HG03108 (cell line): ENCODE data around the gene LECT2.

Experiments
- ATAC-seq: cut with Tn5 transposase; IDR thresholded peaks from one replicate; pipeline ENCODE4 v1.9.1; 2021; ENCODE audit warnings: moderate library complexity; ENCODE audit not compliant: unreplicated experiment

The LECT2 gene

DNA sequence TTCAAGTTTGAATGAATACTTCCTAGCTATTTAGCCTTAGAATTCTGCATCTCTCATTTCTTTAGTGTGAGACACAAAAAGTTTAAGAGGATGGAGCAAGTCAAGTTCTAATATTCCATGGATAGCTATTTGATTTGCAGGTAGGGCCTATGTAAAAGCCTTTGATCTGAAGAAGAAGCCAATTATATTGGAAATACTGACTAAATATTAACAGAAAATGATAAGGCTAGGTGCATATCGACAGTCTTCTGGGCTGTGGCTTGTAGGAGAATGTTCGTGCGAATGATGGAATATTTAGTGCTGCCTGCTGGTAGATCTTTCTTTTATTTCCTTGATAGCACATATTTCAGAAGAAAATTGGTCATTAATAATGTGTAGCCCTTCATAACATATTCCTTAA, at the start of gene LECT2:
LECT2 (minus strand) TSS at position 85 of the 400 bp plus-strand sequence. CDS start 150 bp downstream, outside the sequence.
- no peak for ATAC-seq

DNA sequence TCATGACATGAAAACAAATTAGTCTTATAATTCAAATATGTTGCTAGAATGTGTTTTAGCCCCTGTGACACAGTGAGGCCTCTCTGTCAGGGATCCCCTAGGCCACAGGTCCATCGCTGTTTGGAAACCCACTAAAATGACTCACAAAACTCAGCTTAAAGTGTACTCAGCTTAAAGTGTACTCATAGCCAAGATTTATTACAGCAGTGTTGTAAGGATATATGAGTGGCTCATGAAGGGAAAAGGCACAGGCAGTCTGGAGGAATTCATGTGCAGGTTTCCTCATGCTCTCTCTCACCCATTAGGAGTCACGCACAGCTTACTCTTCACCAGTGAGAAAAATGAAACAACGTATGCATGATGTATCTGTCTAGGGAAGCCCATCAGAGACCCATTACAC, 49.7 kb upstream of the LECT2 start:
- ATAC-seq, result no peak

DNA sequence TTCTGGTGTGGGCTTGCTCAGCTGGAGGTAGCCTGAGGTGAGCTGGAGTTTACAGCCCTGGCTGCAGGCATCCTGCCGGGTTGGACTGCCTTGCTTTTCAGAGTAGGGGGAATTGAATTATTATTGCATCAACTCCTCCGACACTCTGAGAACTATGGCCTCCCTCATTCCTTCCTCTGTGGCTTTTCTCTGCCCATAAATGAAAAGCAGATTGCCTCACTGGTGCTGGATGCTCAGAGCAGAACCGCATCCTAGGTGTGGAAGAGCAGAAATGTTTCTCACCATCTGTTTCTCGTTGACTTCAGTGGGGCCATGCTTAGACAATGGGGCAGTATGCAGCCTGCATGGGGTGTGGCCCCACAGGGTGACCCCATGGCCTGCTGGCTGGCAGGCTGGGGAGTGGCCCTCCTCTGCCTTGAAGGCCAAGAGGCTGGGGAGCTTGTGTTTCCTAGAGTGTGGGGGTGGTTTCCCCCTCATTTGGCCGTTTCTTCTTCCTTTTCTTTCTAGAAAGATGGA, 46.7 kb upstream of the LECT2 start:
- no peak for ATAC-seq

DNA sequence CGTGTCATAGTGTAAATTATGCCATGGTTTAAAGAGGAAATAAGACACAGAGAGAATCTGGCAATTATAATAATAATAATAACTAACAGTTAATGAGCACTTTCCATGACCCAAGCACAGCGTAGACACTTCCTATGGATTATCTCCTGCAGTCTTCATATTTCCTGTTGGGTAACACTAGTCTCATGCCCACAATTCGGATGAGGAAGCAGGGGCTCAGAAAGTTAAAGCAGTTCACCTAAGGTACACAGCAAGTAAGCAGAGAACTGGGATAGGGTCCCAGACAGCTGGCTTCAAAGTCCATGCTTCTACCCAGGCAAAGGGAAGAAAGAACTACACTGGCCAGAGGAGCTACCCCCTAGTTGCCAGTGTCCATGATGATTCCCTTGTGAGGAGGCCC, 46.1 kb upstream of the LECT2 start:
- no peak for ATAC-seq

DNA sequence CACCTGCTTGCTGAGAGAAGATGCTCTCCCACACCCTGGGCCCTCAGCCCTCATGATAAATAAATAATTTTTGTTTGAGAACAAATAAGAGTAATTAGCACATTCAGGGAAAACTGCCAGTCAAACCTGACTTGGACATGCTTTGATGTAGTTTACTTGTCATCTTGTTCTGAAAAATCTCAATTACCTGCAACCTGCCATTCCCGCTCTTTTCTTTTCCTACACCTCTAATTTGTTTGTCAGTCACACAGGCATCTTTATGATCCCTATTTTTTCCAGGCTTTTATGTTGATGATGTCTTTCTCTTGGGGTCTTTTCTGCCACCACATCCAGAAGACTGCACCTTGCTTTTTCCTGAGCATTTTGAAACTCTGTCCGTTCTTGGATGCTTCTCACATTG, 45.4 kb upstream of the LECT2 start:
- ATAC-seq, result no peak

DNA sequence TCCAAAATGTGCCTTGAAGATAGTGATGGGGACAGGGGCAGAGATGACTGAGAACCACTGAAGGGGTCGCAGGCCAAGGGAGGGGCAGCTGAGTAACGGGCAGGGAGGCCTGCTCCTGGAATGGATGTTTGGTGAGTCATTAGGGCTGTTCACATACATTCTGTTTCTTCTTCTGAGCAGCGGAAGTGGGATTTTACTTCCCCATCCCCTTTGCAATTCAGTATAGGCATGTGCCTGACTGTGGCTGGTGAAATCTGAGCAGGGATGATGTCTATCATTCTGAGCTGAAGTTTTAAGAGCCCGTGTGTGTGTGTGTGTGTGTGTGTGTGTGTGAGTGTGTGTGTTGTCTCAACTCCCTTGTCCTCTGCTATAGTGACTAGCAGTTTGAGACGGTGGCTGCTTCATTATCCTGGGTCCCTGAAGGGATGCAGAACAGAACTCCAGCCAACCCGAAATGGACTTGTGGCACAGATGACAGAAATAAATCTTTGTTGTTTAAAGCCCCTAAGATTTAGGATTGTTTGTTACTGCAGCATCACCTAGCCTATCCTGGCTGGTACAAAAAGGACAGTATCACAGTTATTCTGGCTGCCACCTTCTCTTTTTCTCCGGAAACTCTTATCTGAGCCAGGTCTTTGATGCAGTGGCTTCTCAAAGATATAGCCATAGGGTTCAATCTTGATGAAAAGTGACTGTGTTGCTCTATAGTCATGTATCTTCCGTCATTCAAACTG, 44.8 kb upstream of the LECT2 start:
- no peak for ATAC-seq

DNA sequence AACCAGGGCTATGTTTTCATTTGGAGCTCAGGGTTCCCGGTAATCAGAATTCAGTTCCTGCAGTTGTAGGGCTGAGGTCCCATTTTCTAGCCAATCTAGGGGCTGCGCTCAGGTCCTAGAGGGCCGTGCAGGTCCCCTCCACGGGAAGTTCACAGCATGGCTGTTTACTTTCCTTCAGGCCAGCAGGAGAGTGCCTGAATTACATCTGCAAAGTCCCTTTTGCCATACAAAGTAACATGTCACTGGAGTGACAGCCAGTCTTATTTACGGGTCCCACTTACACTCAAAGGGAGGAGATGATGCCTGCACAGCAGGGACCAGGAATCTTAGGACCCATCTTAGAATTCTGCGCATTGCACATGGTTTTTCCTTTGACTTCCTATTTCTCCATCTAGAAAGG, 44.1 kb upstream of the LECT2 start:
- no peak for ATAC-seq

DNA sequence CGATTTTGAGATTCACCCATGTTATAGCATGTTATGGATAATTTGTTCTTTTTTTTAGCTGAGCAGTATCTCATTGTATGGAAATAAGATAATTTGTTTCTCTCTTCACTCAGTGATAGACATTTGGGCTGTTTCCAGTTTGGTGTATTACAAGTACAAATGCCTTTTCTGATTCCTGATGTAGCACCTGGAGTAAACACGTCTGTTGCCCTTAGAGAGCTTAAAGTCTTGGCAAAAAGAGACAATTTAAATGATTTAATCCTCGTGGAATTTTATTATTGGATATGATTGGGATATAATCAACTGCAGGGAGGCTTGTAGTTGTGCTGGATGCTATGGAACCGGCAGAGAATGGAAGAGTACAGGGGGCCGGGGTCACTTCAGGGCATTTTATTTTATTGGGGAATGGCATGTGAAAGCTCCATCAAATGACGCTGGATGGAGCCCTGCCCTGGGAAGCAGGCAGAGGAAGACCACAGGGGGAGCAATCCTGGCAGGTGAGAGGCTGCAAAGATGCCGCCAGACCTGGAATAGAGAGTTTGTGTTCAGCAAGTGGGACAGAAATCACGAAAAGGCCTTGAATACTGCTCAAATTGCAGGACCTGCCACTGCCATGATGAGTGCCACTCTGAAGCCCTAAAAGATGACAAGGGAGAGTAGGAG, 43.0 kb upstream of the LECT2 start:
- ATAC-seq, result no peak

DNA sequence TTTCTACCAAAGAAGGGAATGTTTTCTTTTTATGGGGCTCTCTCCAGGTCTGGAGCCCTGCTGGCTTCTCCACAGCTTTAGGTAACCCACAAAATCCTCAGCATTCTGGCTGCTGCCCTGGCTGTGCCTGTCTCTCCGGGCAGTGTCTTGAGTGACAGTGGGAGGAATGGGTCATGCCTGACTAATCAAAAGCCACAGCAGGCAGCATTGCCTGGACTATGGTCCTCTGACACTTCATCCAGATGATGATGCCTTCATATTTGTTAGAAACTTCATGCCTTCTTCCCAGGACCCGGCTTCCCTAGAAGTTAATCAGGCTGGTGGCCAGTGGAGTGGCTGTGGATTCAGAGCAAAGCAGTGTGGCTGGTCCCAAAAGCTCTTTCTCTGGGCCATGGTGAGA, 41.8 kb upstream of the LECT2 start:
- ATAC-seq, result no peak

DNA sequence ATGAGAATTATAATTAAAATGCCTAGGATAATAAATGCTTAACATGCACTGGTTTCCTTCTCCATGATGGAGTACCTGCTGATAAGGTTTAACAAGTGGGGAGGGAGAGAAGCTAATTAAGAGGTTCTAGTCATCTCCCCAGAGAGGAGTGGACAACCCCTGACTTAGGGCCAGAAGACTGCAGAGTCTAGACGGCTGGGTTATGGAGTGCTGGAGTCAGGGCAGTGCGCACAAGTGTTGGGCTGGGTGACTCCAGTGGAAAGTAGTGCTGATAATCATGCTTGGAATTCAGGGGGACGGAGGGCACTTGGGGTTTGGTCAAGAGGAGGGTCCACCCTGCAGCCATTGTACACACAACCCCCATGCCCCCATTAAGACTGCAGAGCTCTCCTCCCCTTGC, 41.2 kb upstream of the LECT2 start:
- ATAC-seq, result no peak

DNA sequence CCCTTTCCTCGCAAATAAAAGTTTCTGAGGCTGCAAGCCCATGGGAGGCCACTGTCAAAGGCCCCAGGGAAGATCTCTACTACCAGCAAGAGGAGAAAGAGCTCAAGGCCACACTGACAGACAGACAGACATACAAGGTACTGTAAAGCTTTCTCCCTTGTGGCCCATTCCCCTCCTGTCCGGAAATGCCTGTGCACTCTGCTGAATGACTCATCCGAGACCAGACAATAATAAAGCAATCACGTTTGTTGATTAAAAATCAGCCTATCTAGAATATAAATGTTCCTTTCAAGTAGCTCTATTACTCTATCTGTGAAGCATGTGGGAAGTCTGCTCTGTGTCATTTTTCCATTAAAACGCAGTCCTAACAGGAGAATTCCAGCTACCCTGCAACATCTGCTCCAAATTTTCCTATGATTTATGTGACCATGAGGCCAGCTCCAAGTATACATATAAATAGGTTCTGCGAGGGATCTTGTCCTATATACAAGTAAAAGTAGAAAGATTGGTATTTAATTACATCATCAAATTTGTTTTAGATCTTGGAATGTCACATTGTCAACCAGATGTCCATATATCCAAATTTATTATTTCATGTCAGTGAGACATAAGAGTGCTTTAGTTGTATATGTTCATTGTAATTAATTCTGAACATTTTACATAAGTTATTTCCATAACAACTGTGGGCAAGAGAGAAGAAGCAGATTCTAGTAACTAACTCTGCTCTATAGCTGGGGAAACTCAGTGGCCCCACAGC, 39.3 kb upstream of the LECT2 start:
- ATAC-seq, result no peak

DNA sequence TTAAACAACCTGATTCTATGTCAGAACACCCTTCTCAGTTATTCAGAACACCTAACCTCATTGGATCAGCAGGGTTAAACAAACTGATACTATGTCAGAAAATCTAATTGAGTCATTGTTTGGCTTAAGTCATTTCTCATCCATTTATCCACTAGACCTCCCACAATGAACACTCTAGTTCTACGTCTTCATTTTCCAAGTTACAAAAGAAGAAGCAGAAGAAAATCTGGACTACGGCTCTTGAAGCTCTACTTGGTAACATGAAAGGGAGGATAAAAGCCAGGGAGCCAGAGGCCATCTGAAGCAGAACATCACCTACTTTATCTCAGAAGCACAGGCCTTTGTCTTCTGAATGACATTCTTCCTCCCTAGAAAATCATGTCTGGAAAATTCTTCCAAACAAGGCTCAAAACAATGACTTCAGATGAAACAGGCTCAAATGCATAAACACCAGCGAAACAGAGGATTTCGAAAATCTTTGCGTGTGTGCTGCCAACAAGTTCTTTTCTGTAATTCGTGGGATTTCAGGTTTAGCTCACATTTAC, 38.6 kb upstream of the LECT2 start:
- no peak for ATAC-seq

DNA sequence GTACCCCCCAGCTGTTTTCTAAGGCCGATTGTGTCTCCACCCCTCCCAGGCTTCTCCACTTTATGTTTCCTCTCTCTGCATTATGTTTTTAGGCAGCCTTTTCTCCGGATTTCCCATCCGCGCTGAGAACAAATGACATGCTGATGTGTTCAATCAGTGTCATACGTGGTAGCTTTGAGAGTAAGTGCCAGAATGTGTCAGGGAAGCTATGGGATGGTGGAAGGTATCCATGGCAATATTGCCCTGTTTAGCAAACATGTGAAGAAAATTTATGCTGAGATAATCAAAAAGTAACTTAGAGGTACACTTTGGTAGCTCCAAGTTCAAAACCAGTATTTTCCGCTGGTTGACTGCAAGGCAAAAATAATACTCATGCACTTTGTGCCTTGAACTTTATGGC, 36.6 kb upstream of the LECT2 start:
- no peak for ATAC-seq

DNA sequence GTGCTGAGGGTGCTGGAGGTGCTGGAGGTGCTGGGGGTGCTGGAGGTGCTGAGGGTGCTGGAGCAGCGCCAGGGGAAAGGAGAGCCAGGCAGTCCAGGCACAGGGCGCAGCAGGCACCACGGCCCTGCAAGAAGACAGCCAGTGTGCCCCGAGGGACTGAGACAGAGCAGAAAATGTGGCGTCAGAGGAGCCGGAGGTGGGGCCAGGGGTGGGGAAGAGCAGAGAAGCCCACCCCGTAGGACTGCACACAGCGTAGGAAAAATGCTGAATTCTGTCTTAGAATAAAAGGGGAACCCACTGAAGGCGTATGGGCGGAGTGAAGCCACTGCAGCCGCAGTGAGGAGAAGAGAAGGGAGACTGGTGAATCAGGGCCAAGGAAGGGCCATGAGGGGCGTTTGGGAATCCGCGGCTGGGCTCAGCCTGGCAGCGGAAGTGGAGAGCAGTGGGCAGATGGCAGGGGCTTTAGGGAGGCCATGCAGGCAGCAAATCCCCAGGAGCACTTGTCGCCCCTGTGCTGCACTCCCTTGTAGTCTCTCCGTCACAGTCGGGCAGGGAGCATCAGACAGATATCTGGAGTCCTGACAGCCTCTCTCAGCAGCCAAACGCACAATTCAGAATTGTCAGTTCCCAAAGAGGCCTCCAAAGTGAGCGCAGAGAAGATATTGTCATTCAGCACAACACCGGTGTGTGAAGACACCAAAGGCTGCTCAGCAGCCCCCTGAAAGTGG, 35.9 kb upstream of the LECT2 start:
- no peak for ATAC-seq

DNA sequence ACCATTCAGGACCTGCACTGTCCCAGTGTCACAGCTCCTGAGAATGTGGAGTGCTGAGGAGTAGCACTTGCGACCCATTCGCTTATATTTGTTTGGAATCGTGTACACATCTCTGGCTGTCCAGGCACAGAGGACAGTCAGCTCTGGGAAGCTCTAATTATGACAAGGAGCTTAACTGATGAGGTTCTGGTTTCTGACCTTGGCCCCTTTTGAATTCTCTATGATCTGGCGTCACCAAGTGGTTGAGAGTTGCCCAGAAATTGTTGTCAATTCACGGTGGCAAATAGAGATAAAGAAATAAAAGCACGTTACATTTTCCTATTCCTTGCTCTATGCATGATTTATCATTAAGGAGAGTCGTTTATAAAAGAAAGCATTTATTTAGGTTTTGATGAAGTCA, 34.9 kb upstream of the LECT2 start:
- no peak for ATAC-seq

DNA sequence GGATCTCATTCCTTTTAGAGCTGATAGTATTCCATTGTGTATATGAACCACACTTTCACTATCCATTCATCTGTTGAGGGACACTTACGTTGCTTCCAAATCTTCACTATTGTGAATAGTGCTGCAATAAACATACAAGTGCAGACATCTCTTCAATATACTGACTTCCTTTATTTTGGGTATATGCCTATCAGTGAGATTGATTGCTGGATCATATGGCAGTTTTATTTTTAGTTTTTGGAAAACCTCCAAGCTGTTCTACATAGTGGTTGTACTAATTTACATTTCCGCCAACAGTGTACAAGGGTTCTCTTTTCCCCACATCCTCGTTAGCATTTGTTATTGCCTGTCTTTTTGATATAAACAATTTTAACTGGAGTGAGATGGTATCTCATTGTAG, 33.8 kb upstream of the LECT2 start:
- ATAC-seq, result no peak

DNA sequence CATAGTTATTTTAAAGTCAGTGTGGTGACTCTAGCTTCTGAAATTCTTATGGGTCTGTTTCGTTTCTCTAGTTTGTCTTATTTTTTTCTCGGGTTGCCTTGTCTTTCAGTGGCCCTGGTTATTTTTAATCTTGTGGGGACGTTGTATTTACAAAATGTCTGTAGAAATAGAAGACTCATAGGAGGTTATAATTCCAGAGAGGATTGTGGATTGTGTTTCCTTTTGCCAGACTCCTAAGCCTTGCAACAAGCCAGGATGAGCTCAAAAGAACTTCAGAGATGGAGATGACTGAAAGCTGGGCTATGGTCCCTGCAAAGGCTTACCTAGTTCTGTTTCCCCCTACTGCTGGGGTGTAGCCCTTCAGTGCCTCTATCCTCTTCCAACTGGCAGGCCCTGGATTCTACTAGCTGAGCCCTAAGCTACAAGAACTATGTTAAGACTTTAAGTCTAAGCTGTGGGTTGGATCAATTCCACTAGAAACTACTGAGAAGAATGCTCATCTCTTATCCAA, 32.2 kb upstream of the LECT2 start:
- ATAC-seq, result no peak

DNA sequence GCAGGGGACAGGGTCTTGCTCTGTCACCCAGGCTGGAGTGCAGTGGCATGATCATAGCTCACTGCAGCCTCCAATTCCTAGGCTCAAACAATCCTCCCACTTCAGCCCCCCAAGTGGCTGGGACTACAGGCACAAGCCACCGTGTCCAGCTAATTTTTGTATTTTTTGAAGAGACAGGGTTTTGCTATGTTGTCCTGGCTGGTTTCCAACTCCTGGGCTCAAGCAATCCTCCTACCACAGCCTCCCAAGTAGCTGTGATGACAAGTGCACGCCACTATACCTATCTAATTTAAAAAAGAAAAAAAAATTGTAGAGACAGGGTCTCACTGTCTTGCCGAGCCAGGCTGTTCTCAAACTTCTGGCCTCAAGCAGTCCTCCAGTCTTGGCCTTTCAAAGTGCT, 31.6 kb upstream of the LECT2 start:
- no peak for ATAC-seq

DNA sequence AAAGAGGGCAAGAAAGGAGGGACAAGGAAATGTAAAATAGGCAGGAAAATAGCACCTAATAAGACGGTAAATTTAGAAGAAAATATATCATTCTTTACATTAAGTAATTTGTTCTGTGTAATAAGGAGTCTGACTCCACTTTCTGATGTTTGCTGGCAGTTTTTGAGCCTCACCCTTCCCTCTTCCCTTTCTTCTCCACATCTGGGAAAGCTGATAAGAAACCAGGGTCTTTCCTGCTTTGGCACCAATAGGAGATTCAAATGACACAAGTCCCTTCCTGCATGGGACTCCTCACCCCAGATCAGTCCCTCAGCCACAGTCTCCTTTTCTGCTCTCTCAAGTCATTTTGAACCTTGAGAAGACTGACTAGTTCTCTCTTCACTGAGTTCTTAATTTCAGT, 31.2 kb upstream of the LECT2 start:
- ATAC-seq, result no peak

DNA sequence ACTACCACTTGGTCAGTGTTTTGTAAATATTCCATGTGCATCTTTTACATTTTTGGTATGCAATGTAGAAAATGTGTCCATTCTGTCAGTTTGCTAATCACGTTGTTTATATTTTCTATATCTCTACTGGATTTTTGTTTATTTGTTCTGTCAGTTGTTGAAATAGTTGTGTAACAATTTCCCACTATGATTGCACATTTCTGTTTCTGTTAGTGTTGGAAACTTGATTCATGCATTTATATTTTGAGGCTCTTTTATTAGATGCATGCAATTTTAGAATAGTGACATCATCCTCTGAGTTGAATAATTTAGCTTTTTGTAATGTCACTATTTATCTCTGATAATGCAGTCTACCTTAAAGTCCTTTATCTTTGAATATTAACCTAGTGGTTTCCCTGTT, 25.8 kb upstream of the LECT2 start:
- no peak for ATAC-seq

DNA sequence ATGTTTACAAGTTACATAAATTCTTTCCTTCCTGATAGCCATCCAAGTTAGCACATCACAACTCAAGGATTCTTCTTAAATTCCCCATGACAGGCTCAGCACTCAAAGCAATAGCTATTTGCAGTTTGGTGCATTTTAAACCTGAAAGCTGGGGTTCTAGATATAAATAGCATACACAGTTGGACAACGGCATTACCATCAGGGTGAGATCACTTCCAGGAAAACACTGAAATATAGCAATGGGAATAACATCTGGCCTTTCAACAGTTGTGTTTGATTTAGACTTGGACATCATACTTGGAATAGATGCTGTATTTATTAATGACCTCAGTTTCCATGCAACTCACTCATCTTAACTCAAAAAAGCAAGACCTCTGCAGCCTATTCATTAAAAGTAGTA, 24.7 kb upstream of the LECT2 start:
- no peak for ATAC-seq
